OCI-LY3 (cell line): ENCODE data around the gene RAB31.

Experiments used
- H2AFZ ChIP-seq: fragments of 200-600, 300-600 bp; shearing (Covaris generic); 2 replicates; pipeline ENCODE4 v1.6.0; 2014; ENCODE audit warnings: antibody characterized with exemption, low read depth, low read length
- H3K27ac ChIP-seq: fragments of 200-600, 300-600 bp; sonication (generic); 2 replicates; pipeline ENCODE4 v1.5.1; 2014; ENCODE audit warnings: mild to moderate bottlenecking, low read length, moderate library complexity, mixed read lengths
- H3K27me3 ChIP-seq: fragments of 200-600, 300-600 bp; sonication (generic); 2 replicates; pipeline ENCODE4 v1.6.1; 2014; ENCODE audit warnings: low read depth, low read length, mixed read lengths
- H3K36me3 ChIP-seq: fragments of 200-600, 300-600 bp; sonication (generic); replicated peaks from 2 replicates; pipeline ENCODE3; 2014; ENCODE audit warnings: low read depth, low read length, mixed read lengths
- H3K4me1 ChIP-seq: fragments of 300-600, 200-600 bp; sonication (generic); 2 replicates; pipeline ENCODE4 v1.6.1; 2014; ENCODE audit warnings: low read length, mixed read lengths
- H3K4me2 ChIP-seq: fragments of 200-600, 300-600 bp; sonication (generic); 2 replicates; pipeline ENCODE4 v1.6.1; 2014; ENCODE audit warnings: low read length, mixed read lengths
- H3K4me3 ChIP-seq: fragments of 300-600, 200-600 bp; sonication (generic); 2 replicates; pipeline ENCODE4 v1.5.1; 2014; ENCODE audit warnings: antibody characterized with exemption, mild to moderate bottlenecking, low read length, moderate library complexity
- H3K79me2 ChIP-seq: fragments of 300-600, 200-600 bp; shearing (Covaris generic); 2 replicates; pipeline ENCODE4 v1.6.1; 2014; ENCODE audit warnings: mild to moderate bottlenecking, low read length, mixed read lengths
- H3K9ac ChIP-seq: fragments of 300-600, 200-600 bp; shearing (Covaris generic); 2 replicates; pipeline ENCODE4 v1.6.0; 2014; ENCODE audit warnings: mild to moderate bottlenecking, low read length, moderate library complexity
- H3K9me3 ChIP-seq: fragments of 200-600, 300-600 bp; shearing (Covaris generic); 2 replicates; pipeline ENCODE4 v1.6.1; 2014; ENCODE audit warnings: low read length, mixed read lengths; ENCODE audit not compliant: insufficient read depth
- H4K20me1 ChIP-seq: fragments of 200-600, 300-600 bp; sonication (generic); 2 replicates; pipeline ENCODE4 v1.6.1; 2016; ENCODE audit warnings: low read length, mixed read lengths; ENCODE audit not compliant: insufficient read depth
- CTCF ChIP-seq: fragments of 200-600, 300-600 bp; sonication (generic); IDR thresholded peaks from 2 replicates; pipeline ENCODE4 v1.5.1; 2014; ENCODE audit warnings: antibody characterized with exemption, low read length, low read depth
- EZH2phosphoT487 ChIP-seq: fragments of 200-600 bp; shearing (Covaris generic); IDR thresholded peaks from 2 replicates; pipeline ENCODE4 v1.6.1; 2018; ENCODE audit warnings: antibody characterized with exemption, mixed run types, low read depth

RAB31 gene

DNA sequence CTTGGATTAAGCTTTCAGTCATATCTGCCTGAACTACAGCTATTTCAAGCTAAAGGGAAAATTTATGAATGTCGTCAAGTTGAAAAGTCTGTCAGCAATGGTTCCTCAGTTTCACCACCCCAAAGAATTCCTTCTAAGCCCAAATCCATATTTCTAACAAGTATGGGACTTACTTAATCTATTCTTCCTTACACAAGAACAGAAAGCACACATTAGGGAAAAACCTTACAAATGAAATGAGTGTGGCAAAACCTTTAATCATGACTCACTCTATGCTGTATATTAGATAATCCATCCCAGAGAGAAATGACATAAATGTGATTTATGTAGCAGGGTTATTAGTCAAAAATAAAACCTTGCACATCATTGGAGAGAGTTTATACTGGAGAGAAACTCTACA, 78.9 kb downstream of the RAB31 start:
- Histone ChIP-seq H3K27me3 (no peaks in the 10 kb centered on the region), H3K9ac (no peak overlapping the region), H3K4me1 (no peaks in the 10 kb centered on the region), H3K27ac (no peak overlapping the region), H2AFZ (no peak overlapping the region), H3K36me3 (no peaks in the 10 kb centered on the region), H3K4me2 (no peak overlapping the region), H3K79me2 (no peaks in the 10 kb centered on the region), H3K4me3 (no peak overlapping the region), H4K20me1 (no peaks in the 10 kb centered on the region), H3K9me3 (no peaks in the 10 kb centered on the region)
- TF ChIP-seq EZH2phosphoT487 (no peak), CTCF (no peak)

- no peak overlapping the region for H2AFZ ChIP-seq
Observed at GRCh38 chr18:9787712-9788111, 79.6 kb downstream of the RAB31 start.

DNA sequence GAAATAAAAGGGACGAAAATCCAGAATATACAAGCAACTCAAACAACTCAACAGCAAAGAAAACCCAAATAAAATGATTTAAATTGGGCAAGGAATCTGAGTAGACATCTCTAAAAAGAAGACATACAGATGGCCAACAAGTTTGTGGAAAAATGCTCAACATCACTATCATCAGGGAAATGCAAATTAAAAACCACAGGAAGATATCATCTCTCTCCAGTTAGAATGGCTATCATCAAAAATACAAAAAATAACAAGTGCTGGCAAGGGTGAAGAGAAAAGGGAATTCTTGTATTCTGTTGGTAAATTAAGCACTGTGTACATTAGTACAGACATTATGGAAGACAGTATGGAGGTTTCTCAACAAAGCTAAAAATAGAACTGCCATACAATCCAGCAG, 80.0 kb downstream of the RAB31 start:
- Histone ChIP-seq H3K4me2 (no peak overlapping the region), H3K27ac (no peak overlapping the region), H3K4me1 (no peaks in the 10 kb centered on the region), H2AFZ (no peak overlapping the region), H3K36me3 (no peaks in the 10 kb centered on the region), H3K79me2 (no peaks in the 10 kb centered on the region), H3K9ac (no peak overlapping the region), H4K20me1 (no peaks in the 10 kb centered on the region), H3K4me3 (no peak overlapping the region), H3K27me3 (no peaks in the 10 kb centered on the region), H3K9me3 (no peaks in the 10 kb centered on the region)
- no peak for TF ChIP-seq EZH2phosphoT487
- no peak for TF ChIP-seq CTCF

More at GRCh38 chr18:9787712-9788111, 79.6 kb downstream of the RAB31 start:
- H3K27ac ChIP-seq = no peak overlapping the region
- no peak overlapping the region for H3K4me3 ChIP-seq
- H3K36me3 ChIP-seq = no peaks in the 10 kb centered on the region
- H3K9ac ChIP-seq = no peak overlapping the region
- H3K9me3 ChIP-seq = no peaks in the 10 kb centered on the region
- H3K4me1 ChIP-seq = no peaks in the 10 kb centered on the region
- no peaks in the 10 kb centered on the region for H3K27me3 ChIP-seq
- no peaks in the 10 kb centered on the region for H3K79me2 ChIP-seq
- TF ChIP-seq EZH2phosphoT487 = no peak
- H3K4me2 ChIP-seq = no peak overlapping the region
- no peaks in the 10 kb centered on the region for H4K20me1 ChIP-seq

GRCh38 chr18:9788860-9789259, 80.8 kb downstream of the RAB31 start:
- H3K4me2 ChIP-seq = no peak overlapping the region

More at GRCh38 chr18:9788860-9789259, 80.8 kb downstream of the RAB31 start:
- H3K4me1 ChIP-seq = no peaks in the 10 kb centered on the region
- H3K27me3 ChIP-seq = no peaks in the 10 kb centered on the region
- no peak for TF ChIP-seq EZH2phosphoT487
- TF ChIP-seq CTCF = no peak
- H2AFZ ChIP-seq = no peak overlapping the region
- no peak overlapping the region for H3K9ac ChIP-seq
- no peaks in the 10 kb centered on the region for H3K9me3 ChIP-seq
- H3K27ac ChIP-seq = no peak overlapping the region
- H4K20me1 ChIP-seq = no peaks in the 10 kb centered on the region
- H3K79me2 ChIP-seq = no peaks in the 10 kb centered on the region
- no peaks in the 10 kb centered on the region for H3K36me3 ChIP-seq
- H3K4me3 ChIP-seq = no peak overlapping the region
